ENCODE measurements around the gene CFB.
A peak's percentile ranks its signal among the peaks of the same experiment; 100 is the strongest.

CFB gene

GRCh38 chr6:31949926-31950548, 4.1 kb downstream of the CFB start:
- DNase-seq, result no peak

GRCh38 chr6:31952140-31952805, 6.4 kb downstream of the CFB start:
- DNase-seq, result peak; percentile 38

GRCh38 chr6:31952890-31953289, 7.0 kb downstream of the CFB start:
- DNase-seq, result no peak

- no peak for DNase-seq
Observed at GRCh38 chr6:31954511-31954910, 8.6 kb downstream of the CFB start.

GRCh38 chr6:31956796-31957195, 10.9 kb downstream of the CFB start:
- DNase-seq, result no peak

GRCh38 chr6:31958412-31958740, 12.5 kb downstream of the CFB start:
- no peak for DNase-seq

GRCh38 chr6:31958741-31959739, 13.1 kb downstream of the CFB start, which contains the start of the genes NELFE and SKIC2:
Gene NELFE, minus strand, starts transcription at chr6:31958971. Its CDS starts 525 bp downstream, at chr6:31958446.
Gene SKIC2, plus strand, starts transcription at chr6:31959175. Its CDS starts 18 bp downstream, at chr6:31959193.
- peak; percentile 99 for DNase-seq

- no peak for DNase-seq
Observed at GRCh38 chr6:31961616-31962015, 15.7 kb downstream of the CFB start.

- no peak for DNase-seq
Observed at GRCh38 chr6:31963921-31964320, 18.0 kb downstream of the CFB start.

- no peak for DNase-seq
Observed at GRCh38 chr6:31965700-31966099, 19.8 kb downstream of the CFB start.

GRCh38 chr6:31966506-31966905, 20.6 kb downstream of the CFB start:
- no peak for DNase-seq

GRCh38 chr6:31966997-31967925, 21.4 kb downstream of the CFB start:
- no peak for DNase-seq

GRCh38 chr6:31967926-31968320, 22.0 kb downstream of the CFB start:
- no peak for DNase-seq

- no peak for DNase-seq
Observed at GRCh38 chr6:31968326-31968725, 22.4 kb downstream of the CFB start.

GRCh38 chr6:31968791-31969711, 23.2 kb downstream of the CFB start:
- DNase-seq, result no peak

- DNase-seq, result no peak
Observed at GRCh38 chr6:31969712-31970603, 24.1 kb downstream of the CFB start.

GRCh38 chr6:31970604-31971271, 24.8 kb downstream of the CFB start:
- DNase-seq, result no peak

- DNase-seq, result no peak
Observed at GRCh38 chr6:31971279-31971992, 25.5 kb downstream of the CFB start.
